ENCODE measurements around the gene RAB2B. TPM values are rescaled to one million over a fixed set of nuclear protein-coding genes. Genes with fewer than 3 reads are reported as not detected.

Gene RAB2B
- total and polyA plus RNA-seq, 7 donors: 6.7 to 28.5 (median 22.7) TPM

- no peaks in the 10 kb centered on the region for H3K27me3 ChIP-seq
- H3K9me3 ChIP-seq: no peaks in the 10 kb centered on the region
- no peak overlapping the region for H3K4me3 ChIP-seq
- intact Hi-C loops (cut with DNase I): no loop called here
- no peak overlapping the region for H3K27ac ChIP-seq
- TF ChIP-seq POLR2AphosphoS5 (IDR thresholded peaks at IDR 0.05) (peak in 1 of 4 donors; percentile 6), CTCF (IDR thresholded peaks at IDR 0.05) (no peak), POLR2A (IDR thresholded peaks at IDR 0.05) (no peak)
- 94 to 97% methylated on average over 4 of the region's 4 CpGs for WGBS, 2 donors
- peaks cover 0 to 60% (median 26%) of the 10 kb centered on the region in 4 donors for H3K36me3 ChIP-seq
- DNase-seq: no peak
- H3K4me1 ChIP-seq: peaks cover 0 to 7% (median 2%) of the 10 kb centered on the region in 4 donors
These were observed 26.6 kb upstream of the RAB2B start for GRCh38 chr14:21503376-21503775.

DNA sequence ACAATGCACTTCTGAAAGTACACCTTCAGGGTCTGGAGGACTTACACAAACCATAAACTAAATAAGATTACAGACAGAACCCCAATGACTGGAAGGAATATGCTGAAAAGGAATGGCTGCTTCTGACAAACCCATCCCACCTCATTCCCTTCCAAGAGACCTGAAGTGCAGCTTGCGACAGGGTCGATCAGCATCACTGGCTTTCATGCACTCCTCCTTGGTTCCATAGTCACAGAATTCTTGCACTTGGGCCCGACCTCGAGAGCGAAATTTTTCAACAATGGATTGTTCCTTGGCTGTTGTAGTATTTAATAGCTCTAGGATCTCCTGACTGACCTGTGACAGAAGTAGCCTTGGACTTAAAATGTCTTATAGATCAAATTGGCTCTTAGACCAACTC is 24.8 kb upstream of the RAB2B start:
- Histone ChIP-seq H3K9me3 (no peaks in the 10 kb centered on the region), H3K4me3 (no peak overlapping the region), H3K4me1 (peaks cover 0 to 7% (median 3%) of the 10 kb centered on the region in 4 donors), H3K27ac (no peak overlapping the region), H3K27me3 (no peaks in the 10 kb centered on the region), H3K36me3 (peaks cover 0 to 71% (median 29%) of the 10 kb centered on the region in 4 donors)
- no peak for TF ChIP-seq POLR2A (IDR thresholded peaks at IDR 0.05)
- TF ChIP-seq EP300 (IDR thresholded peaks at IDR 0.05): no peak
- TF ChIP-seq CTCF (IDR thresholded peaks at IDR 0.05): no peak
- no peak for TF ChIP-seq POLR2AphosphoS5 (IDR thresholded peaks at IDR 0.05)
- 93% methylated on average over 5 of the region's 5 CpGs for WGBS, 2 donors
- DNase-seq: no peak
- intact Hi-C loops (cut with DNase I): no loop called here

DNA sequence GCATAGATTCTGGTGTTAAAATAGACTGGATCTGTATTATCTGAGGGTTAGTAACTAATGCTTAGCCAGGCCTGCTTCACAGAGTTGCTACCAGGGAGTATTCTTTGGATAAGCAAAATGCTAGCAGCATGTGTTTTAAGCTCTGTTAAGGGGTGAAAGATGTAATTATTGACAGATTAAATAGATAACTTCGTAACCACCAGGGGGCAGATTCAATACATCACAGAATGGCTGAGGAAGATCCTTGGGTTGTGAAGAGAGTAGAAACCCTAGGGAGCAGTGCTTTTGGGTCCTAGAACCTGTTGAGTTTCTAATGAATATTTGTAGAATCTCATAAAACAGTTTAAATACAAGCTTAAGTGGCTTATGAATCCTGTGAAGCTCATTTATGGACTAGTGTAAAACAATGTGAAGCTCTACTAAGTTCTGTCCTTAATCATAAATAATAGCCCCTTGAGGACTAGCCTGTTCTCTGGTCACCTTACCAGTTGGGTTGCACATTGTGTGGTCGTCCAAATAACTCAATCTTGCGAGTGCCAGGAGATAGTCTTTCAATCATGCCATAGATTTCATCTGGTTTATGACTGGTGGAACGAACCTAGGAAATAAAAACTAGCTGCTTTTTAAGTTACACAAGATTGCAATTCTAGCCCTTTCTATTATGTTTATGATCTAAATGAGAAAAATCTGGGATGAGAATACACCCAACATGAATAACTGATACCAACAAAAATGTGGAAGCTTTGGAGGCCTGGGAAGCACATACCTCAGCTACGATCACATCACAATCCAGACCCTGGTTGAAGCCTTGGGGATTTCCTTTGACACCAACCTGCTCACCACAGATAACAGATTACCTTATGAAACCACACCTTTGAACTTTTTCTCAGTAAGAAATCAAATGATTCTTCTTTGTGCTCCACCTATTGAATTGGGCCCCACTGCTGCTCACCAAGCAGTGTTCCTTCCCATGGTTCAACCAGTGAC is 22.1 kb upstream of the RAB2B start:
- 63 to 70% methylated on average over 5 of the region's 5 CpGs for WGBS, 2 donors
- intact Hi-C loops (cut with DNase I): loop anchor here (1.0 kb wide), 1 partner anchor 58 kb away; no protein-coding TSS in a partner anchor
- Histone ChIP-seq H3K4me1 (peaks cover 0 to 7% (median 3%) of the 10 kb centered on the region in 4 donors), H3K27me3 (no peaks in the 10 kb centered on the region), H3K36me3 (peaks cover 4 to 98% (median 45%) of the 10 kb centered on the region in 4 donors), H3K9me3 (no peaks in the 10 kb centered on the region), H3K4me3 (no peak overlapping the region), H3K27ac (peak overlapping the region in 1 of 4 donors; percentile 23)
- no peak for DNase-seq
- peak; percentile 25 to 45 (median 37) for TF ChIP-seq CTCF (IDR thresholded peaks at IDR 0.05)
- TF ChIP-seq POLR2A (IDR thresholded peaks at IDR 0.05): no peak

DNA sequence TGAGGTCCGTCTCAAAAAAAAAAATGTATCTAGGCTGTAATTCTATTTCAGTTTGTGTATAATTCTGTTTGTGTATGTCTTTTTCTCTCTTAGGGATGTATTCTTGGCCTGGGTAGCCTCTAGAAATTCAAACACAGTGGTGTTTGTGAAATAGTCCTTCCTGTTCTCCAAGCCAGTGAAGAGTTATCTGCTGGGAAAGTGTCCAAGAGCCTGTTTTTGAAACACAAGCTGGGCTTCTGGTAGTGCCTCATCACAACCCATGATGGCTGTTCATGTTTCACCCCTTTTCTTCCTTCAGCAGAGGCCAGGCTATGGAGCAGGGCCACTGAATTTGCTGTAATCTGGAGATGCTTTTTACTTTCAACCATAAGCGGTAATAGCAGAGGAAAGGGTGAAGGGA is 19.7 kb upstream of the RAB2B start:
- peaks cover 14 to 99% (median 50%) of the 10 kb centered on the region in 4 donors for H3K36me3 ChIP-seq
- H3K4me1 ChIP-seq: peaks cover 0 to 7% (median 3%) of the 10 kb centered on the region in 4 donors
- TF ChIP-seq CTCF (IDR thresholded peaks at IDR 0.05) (no peak), EP300 (IDR thresholded peaks at IDR 0.05) (no peak), POLR2A (IDR thresholded peaks at IDR 0.05) (no peak)
- no peaks in the 10 kb centered on the region for H3K27me3 ChIP-seq
- 90 to 95% methylated on average over 2 of the region's 2 CpGs for WGBS, 2 donors
- H3K27ac ChIP-seq: no peak overlapping the region
- no peak for DNase-seq
- intact Hi-C loops (cut with DNase I): no loop called here
- no peaks in the 10 kb centered on the region for H3K9me3 ChIP-seq
- H3K4me3 ChIP-seq: no peak overlapping the region
